GM19238 (cell line): ENCODE measurements around the gene PDE9A.

Source experiments
- DNase-seq: peaks from one replicate; pipeline ENCODE4 v3.0.0; 2011; ENCODE audit warnings: low spot score; ENCODE audit not compliant: insufficient read length

PDE9A gene

DNA sequence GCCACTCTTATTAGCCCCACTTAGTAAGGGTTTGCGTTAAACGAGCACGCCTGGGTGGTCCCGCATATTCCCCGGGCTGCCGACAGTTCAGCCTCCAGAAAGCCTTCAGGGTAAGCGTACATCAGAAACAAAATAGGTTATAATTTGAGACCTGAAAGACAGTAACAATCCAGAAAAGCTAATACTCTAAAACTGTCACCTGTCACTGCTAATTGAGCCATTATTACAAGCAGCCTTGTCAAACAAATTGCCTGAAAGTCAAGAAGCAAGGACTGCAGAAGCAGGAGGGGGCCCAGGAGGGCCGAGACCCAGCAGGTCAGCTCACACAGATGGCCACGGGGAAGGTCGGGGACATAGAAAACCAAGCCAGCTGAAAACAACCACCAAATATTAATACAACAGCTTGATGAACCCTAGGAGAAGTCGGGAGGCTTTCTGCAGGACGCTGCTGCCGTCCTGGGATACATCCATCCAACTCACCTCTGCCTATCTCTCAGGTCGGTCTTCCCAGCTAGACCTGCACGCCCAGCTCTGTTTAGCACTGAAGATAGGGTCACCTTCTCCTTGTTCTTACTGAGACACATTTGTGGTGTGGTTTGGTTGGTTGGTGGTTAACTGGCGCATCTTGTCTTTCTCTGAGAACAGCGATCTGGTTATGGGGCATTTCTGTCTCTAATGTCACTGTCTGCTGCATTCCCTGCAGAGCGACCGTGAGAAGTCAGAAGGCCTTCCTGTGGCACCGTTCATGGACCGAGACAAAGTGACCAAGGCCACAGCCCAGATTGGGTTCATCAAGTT, 115.1 kb downstream of the PDE9A start:
- no peak for DNase-seq

DNA sequence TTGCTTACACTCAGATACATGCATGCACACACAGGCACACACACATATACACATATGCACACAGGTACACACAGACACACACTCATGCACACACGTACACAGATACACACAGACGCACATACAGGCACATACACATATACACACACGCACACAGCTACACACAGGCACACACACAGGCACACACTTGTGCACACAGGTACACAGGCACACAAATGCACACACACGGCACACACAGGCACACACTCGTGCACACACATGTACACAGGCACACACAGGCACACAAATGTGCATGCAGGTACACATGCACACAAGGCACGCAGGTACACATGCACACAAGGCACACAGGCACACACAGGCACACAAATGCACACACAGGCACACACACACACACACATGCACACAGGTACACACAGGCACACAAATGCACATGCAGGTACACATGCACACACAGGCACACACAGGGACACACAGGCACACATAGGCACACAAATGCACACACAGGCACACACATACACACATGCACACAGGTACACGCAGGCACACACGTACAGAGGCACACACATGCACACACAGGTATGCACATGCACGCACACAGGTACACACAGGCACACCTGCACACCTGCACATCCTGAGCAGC, 115.9 kb downstream of the PDE9A start:
- no peak for DNase-seq

DNA sequence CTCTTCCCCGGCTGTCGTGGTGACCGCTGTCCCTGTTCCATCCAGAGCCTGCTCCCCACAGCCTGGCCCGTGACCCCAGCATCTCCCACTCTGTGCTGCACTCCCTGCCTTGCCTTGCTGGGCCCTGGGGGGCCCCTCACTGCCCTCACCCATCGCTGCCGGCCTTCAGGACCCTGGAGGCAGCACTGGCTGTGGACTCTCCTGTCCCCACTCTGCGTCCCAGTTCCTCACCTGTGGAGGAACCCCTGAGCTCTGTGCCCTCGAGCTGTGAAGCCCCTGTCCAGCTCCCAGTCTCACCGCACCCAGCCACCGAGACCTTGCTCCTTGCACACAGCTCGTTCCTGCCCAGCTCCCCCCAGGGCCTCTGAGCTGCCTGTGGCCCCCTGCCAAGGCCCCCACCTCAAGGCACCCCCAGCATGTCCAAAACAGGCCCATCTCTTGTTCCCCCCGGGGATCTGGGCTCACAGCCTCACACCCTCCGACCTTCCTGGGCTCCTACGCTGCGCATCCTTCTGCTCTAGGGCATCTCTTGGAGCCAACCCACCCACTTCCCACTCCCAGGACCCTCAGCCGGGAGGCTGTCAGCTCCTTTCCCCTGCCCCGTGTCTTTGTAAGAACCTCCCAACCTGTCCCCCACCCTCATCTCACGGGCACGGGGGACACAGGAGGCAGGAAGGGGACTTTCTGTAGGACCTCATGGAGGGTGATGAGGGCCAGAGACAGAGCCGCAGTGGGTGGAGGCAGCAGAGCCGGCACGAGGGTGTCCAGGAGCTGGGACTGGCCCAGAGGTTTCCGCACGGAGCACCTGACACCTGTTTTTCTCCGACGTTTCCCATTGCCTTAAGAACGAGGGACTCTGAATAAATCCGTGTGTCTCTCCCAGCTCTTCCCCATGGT, 116.6 kb downstream of the PDE9A start:
- no peak for DNase-seq

DNA sequence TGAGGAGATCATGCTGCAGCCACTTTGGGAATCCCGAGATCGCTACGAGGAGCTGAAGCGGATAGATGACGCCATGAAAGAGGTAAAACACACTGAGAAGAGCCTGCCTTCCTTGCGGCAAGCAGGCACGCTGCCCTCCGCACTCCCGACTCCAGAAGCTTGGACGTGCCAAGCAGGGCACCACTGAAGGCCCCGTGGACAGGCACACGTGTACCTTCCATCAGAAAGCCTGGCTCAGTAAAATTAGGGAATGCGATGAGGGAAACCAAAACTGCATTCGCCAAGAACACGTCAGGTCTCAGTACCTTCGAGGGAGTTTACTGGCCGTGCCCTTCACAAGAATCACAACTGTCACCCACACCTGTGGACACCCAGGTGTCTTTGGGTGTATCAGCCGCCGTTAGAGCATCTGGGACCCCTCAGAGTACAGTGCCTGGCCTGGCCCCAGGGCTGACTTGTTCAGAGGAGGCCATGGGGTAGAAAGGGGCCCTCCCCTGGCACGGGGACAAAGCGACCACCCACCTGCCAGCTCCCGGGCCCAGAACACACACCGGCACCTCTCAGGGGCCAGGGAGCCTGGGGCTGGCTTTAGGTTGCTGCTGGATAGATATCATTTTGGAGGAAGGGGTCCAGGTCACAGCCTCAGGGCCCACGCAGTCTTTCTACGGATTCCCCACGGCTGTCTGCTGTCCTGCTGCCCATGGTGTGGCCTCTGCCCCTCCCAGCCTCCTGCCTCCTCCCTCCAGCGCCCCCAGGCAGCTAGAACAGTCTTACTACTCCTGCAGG, 117.5 kb downstream of the PDE9A start:
- DNase-seq, result no peak

DNA sequence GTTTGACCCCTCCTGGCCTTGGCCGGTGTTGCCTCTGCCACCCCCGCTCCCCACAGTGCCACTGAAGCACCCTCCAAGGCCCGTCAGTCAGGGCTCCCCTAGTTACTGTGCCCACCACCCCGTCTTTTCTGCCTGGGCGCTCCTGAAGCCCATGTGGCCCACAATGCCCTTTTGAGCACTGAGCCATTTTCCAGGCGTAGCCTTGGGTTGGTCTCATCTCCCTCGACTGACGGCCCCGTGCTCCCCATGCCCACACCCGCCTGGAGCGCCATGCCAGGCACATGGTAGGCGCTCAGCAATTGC, 118.0 kb downstream of the PDE9A start:
- no peak for DNase-seq

DNA sequence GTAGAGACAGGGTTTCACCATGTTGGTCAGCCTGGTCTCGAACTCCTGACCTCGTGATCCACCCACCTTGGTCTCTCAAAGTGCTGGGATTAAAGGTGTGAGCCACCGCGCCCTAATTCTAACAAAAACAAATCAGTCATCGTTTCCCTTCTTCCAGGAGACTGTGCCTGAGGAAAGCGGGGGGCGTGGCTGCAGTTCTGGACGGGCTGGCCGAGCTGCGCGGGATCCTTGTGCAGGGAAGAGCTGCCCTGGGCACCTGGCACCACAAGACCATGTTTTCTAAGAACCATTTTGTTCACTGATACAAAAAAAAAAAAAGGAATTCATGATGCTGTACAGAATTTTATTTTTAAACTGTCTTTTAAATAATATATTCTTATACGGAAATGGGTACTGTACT, 121.7 kb downstream of the PDE9A start:
- no peak for DNase-seq

DNA sequence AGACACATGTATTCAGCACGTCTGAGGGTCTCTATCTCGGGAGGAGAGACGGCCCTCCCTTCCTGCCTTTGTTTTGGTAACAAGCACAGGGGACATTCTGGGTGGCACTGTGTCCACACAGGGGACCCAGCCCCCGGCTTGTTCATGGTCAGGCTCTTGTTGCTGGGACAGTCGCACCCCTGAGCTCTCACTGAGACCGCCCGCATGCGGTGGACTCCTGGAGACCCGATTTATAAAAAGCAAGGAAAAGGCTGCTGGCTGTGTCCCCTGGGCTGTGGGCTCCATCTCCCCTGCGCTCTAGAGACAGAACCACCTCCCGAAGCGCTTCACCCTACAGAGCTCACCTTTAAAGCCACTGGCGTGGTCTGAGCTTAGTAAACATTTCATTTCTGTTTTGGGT, 122.5 kb downstream of the PDE9A start:
- no peak for DNase-seq

DNA sequence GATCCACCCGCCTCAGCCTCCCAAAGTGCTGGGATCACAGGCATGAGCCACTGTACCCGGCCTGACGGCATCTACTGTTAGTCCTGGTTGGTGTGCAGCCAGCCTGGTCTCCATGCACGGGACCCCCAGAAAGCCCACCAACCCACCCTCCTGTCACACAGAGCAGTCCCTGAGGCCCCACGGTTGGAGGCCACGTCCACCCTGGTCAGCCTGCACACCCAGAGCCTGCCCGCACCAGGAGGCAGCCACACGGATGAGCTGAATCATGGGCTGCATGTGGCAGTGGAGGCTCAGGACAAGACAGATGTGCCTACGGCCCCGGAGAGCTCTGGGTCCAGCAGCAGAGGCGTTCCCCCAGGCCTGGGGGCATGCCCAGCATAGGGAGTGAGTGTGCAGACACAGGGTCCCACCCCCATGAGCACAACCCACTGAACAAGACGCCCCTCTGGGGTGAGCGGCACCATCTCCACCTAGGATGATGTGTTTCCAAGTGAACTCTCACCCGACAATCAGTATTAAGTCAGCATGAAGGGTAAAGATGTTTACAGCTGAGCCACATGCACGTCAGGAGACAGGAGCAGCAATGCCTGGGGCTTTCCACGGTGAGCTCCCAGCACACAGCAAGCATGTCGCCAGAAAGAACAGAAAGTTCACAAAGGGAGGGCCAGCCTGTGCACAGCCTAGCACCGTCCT, 123.8 kb downstream of the PDE9A start:
- DNase-seq, result no peak

DNA sequence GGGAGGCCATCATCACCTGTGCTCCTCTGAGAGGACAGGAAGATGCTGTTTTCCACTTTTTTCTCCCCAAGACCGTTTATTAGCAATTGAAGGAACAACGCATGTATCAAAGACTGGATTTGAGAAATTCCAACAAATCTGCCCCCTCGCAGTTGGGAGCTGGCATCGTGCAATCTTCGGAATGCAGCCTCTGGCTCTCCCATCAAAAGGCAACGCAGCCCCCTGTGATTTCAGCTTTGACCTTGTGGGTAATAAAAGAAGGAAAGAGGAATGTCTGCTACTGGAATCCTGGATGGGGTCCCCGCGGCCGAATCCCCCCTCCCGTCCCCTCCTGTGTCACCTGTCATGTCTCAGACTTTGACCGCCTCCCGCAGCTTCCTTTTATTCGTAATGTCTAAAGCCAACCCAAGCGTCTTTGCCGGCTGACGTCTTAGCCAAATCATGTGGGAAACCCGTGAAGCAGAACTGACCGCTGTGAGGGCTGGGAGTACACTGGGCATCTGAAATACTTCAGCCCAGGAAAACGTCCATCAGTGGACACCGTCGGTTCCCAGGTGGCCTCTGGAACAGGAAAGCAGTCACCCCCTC, 124.4 kb downstream of the PDE9A start:
- no peak for DNase-seq

DNA sequence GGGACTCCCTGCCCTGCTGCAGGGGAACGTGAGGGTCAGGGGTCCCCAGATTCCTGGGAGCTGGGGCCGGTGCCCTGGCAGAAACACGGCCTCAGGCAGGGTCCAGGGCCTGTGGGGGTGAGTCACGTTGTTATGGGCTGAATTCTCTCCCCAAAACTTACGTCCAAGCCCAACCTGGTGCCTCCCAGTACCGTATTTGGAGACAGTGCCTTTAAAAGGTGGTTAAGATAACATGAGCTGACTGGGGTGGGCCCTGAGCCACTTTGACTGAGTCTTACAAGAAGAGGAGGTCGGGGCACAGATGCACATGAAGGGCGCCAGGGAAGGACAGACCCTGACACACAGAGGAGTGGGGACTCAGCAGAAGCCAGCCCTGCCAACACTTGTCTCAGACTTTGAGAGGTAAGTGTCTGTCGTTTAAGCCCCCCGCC, 126.0 kb downstream of the PDE9A start:
- no peak for DNase-seq

DNA sequence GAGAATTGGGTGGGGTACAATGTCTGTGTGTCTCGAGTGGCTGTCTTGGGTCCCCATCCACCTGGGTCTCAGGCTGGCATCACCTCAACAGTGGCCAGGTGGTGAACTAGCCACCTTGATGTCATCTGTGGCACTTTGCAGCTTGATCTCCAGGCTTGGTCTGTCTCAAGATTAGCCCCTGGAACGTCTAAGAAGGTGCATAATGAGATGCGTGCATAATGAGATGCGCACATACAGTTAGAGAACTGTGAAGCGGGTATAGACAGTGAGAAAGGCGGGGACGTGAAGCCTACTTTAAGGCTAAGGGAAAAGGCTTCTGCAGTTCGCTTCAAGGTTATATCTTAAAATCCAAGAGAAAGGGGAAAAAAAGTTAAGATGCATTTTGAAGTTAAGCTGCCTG, 127.2 kb downstream of the PDE9A start:
- DNase-seq, result no peak

DNA sequence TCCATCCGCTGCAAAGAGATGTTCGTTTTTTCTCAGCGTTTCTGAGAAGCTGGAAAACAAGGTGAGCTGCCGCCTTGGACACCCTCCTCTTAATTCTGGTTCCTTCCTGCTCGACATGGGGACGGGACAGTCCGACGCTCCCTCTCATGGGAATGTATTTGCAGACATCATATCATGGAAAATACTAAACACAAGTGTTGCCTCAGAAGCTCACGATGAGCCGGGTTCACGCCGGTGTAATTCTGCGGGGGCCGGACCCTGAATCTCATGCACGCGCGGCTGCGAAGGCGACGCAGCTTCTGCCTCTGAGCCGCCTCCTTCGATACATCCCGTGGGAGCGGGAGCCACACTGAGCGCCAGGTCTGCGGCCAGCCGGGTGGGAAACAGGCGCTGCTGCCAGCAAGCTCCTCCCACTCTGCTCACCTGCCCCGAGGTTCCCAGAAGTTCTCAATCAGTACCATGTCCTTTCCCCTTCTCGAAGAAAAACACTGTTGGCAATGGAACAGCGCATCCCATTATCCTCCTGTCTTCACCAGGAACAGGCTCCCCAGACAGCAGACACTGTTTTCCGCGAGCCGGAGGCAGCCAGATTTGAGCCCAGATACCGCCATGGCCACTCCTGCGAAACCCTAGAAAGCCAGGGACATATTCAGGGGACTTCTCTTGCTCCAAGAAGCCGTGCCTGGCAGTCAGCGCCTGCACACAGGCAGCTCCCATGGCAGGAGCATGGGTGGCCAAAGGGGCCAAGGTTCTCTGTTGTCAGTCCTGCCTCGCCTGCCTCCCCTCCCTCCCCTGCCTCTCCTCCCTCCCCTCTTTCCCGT, 127.9 kb downstream of the PDE9A start:
- no peak for DNase-seq

DNA sequence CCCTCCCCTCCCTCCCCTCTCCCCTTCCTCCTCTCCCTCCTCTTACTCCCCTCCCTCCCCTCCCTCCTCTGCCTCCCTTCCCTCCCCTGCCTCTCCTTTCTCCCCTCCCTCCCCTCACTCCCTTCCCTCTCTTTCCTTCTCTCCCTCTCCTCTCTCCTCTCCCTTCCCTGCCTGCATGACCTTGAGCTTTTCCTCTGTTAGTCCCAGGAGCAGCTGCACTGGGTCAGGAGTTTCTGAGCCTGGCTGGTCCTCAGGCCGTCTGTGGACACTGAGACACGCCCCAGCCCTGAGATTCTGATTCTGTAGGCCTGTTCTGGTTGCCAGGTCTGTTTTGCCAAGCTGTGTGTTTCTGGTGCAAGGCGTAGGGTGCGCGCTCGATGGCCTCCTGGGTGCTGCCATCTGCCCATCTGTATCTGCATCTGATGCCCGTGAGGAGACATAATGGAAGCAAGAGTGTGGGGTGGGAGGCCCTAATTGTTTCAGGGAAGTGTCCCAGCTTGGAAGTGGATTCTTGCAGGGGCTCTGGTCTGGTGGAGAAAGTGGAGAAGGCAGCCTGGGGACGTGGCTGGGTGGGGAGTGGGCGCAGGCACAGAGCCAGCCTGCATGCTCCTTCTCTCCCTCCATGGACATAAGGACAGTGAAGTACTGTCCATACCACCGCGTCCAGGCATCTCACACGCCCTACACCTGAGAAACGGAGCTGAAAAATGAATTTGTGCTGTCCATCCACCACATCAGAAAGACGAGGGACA, 128.7 kb downstream of the PDE9A start:
- DNase-seq, result no peak

DNA sequence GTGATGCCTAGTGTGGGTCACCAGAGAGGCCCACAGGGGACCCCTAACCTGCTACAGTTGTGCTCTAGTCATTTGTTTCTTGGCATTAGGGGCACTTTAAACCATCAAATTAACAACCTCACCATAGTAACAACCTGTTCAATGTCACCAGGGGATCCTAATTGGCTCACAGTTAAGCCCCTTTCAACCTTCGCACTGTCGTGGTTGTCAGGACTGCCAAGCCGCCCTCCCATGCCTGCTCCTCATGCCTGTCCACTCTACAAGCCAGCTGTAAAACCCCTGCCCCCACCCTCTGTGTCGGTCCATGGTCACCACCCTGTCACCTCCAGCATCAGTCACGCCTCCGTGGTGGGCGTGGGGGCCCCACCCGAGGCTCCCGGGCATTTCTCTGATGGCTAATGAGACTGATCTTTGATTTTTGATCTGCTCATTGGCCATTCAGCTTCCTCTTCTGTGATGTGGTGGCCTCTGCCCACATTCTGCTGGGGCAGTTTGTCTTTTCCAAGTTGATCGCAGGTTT, 129.4 kb downstream of the PDE9A start:
- DNase-seq, result no peak

DNA sequence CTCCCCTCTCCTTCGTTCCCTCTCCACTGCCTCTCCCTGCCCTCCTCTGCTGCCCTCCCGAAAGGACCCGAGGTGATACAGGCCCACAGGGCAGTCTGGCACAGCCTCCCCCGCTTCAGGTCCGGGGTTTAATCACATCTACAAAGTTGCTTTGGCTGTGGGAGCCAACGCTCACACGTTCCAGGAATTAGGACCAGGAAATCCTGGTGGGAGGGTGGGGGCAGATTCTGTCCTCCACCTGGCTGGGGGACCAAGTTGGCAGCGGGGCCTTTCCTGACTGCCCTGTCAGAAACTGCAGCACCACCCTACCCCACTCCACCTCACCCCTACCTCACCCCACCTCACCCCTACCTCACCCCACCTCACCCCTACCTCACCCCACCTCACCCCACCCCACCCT, 130.9 kb downstream of the PDE9A start:
- no peak for DNase-seq

DNA sequence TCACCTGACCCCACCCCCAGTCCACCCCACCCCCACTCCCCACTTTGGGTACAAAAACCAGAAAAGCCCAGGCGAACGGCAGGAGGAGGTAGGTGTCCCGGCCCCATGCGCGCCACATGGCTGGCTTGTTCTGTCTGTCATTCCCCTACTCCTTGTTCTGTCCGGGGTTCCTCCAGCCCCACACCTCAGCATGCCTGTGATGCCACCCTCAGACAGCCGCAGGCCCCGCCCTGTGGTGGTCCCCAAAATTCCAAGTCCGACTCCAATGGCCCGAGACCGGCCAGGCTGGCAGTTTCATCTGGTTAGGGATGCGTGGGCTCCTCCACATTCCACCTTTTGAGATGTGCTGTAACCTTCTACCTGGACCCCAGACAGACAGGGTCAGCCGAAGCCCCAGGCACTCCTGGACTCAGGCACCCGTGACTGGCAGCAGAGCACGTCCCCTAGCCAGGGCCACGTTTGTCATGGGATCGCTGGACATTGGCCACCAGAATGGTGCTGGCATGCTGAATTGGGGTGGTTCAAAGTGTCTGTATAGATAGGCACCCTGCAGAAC, 131.6 kb downstream of the PDE9A start:
- DNase-seq, result no peak

DNA sequence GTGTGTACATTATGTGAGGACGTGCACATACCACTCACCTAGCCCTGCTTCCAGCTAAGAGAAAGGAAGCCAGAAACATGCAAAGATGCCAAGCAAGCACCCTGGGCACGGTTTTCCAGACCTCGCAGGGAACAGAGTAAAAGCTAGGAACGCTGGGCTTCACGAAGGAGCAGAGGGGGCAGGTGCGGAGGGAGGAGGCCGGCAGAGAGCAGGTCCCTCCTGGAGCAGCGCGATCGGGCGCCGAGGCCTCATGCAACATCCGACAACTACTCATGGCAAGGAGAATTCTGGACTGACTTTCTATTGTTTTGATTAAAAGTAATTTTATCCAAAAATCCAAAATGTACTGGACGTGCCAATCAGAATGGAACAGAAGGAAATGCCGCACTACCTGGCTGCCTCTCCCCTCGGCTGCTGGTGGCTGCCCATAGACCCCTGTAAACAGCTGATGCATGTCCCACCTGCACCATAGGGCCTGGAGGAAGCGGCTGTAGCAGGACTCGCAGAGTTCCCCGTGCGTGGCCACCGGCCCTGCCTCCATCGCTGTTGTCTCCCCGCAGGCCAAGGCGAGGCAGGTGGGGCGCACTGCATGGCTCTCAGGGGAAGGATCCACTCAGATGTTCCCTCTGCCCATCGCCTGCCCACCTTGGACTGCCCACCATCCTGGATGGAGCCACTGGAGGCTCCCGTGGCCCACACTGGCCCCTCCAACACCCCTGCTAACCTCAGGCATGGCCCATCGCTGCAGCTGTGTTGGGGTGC, 132.4 kb downstream of the PDE9A start:
- no peak for DNase-seq

DNA sequence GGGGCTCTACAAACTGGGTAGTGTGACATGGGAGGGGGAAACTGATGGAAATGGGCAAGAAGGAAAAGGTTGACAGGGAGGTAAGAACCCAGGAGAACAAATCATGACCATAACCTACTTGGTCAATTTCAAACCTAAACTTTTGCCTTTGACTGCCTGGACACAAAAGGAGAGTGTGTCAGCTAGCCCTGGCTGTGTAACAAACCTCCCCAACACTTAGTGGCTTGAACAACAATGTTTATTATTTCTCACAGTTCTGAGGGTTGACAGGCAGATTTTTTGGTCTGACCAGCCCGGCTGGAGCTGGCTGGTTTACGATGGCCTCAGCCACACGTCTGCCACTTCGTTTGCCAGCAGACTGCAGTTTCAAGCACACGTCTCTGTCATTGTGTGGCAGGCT, 133.5 kb downstream of the PDE9A start:
- DNase-seq, result no peak
